HT1080 (cell line): ENCODE data around the gene KCNK4. TPM values are rescaled to one million over a fixed set of nuclear protein-coding genes. Genes with fewer than 3 reads are reported as not detected.

ENCODE experiments used
- DNase-seq: peaks from one replicate; pipeline ENCODE4 v3.0.0-alpha.2; 2015; ENCODE audit warnings: low read depth
- total RNA-seq: library from RNA; depleted of rRNA; stranded (reverse); fragments of >200 nt; shearing (Covaris generic); gene quantifications from 2 replicates; pipeline ENCODE4 v1.2.3, GENCODE V29; 2014

Gene KCNK4
- total RNA-seq, 1 experiment from 2014 or later = not detected

DNA sequence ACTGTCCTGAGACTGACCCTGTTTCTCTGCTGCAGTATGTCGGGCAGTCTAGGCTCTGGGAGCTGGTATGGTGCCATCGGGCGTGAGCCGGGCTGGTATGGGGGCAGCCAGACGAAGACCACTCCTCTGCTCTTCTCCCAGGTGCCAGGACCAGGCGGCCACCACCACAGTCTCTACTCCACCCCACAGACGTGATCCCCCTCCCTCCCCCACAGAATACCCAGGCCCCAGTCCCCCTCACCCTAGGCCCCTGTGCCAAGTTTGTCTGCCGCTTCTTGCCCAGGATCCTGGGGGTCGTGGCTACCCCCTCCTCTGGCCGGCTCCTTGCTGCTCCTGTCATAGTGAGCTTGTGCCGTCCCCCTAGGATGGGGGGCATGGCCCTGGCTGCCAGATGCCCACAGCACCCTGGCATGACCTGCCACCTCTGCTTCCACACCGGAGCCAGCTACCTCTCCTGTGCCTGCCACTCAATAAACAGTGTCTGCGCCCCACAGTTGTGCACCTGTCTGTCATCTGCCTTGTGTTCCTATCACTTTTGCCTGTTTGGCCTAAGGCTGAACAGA lies 2.0 kb upstream of the KCNK4 start:
- DNase-seq = no peak

DNA sequence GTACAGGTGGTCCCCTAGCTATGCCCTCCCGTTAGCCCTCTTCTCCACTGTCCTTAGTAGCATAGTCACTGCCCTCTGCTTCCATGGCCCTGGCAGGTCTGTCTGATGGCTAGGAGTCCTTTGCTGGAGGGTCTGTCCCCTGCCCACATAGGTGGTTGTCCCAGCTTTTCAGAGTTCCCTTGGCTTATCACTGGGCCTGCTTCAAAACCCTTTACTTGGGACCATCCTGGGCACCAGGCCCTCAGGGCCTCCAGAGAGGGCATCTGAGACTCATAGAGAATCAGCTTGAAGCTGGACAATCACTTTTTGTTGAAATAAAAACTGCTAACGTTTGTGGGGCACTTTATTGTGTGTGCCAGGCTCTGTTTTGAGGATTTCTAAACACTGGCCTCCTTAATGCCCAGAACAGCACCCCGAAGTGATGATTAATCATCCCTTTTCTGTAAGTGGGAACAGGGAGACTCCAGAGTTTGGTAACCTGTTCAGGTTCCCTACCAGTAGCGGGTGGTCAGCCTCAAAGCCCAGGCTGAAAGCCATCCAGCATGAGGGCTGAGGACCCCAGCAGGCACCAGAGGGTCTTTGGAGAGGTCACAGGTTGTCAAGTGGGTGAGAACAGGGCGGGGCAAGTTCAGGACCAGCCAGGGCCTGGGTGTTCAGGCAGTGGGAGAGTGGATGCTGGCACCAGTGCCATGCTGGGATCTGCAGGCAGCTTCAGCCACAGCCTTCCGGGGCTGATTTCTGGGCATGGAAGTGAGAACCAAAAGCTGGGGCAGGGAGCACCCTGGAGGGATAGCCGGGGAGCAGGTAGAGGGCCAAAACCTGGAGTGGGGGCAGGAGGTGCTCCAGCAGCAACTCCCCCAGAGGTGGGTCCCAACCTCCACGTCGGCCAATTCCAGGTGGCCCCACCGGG lies 495 bp upstream of the KCNK4 start:
- no peak for DNase-seq

DNA sequence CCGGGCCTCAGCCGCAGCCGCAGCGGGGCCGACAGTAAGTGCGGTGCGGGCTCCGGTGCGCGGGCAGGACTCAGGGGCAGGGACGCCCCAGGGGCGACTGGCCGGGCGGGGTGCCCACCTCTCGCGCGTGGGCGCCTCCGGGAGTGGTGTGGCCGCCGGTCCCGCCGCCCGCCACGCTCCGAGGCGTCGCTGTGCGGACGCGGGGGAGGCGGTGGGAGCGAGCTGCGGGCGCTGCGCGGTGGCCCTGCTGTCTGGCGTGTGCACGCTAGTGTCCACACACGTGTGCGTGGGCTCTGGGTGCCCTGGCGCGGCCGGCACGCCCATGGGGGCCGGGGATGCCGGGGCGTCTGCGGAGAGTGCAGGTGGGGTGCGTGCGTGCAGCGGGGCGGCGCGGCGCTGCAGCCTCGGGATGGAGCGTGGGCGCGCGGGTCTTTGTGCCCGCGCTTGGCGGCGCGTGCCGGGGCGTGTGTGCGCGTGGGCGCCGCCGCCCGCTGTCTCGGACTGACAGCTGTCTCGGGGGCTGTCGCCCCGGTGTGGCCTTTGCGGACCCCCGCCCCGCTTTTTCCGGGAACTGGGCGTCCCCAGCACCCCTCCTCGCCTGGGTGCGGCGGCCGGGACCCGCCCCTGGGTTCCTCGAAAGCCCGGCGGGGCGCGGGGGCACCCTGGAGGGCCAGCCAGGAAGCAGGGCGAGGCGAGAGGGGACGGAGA lies 804 bp downstream of the KCNK4 start:
- no peak for DNase-seq

GRCh38 chr11:64292460-64293254 lies 1.6 kb downstream of the KCNK4 start:
- DNase-seq = no peak

- DNase-seq = no peak
Observed at GRCh38 chr11:64294774-64295173, 3.7 kb downstream of the KCNK4 start.

- no peak for DNase-seq
Observed at GRCh38 chr11:64295760-64296159, 4.7 kb downstream of the KCNK4 start.

- no peak for DNase-seq
Observed at GRCh38 chr11:64296236-64296635, 5.1 kb downstream of the KCNK4 start.

- DNase-seq = no peak
Observed at GRCh38 chr11:64296830-64297698, 6.0 kb downstream of the KCNK4 start.

GRCh38 chr11:64297699-64298358 lies 6.7 kb downstream of the KCNK4 start:
- no peak for DNase-seq

GRCh38 chr11:64298966-64299846 lies 8.1 kb downstream of the KCNK4 start:
- no peak for DNase-seq

- DNase-seq = no peak
Observed at GRCh38 chr11:64299847-64300648, 8.9 kb downstream of the KCNK4 start, which contains the start of gene CATSPERZ. CATSPERZ (plus strand) TSS chr11:64300358; CDS start chr11:64300411, 53 bp downstream.

DNA sequence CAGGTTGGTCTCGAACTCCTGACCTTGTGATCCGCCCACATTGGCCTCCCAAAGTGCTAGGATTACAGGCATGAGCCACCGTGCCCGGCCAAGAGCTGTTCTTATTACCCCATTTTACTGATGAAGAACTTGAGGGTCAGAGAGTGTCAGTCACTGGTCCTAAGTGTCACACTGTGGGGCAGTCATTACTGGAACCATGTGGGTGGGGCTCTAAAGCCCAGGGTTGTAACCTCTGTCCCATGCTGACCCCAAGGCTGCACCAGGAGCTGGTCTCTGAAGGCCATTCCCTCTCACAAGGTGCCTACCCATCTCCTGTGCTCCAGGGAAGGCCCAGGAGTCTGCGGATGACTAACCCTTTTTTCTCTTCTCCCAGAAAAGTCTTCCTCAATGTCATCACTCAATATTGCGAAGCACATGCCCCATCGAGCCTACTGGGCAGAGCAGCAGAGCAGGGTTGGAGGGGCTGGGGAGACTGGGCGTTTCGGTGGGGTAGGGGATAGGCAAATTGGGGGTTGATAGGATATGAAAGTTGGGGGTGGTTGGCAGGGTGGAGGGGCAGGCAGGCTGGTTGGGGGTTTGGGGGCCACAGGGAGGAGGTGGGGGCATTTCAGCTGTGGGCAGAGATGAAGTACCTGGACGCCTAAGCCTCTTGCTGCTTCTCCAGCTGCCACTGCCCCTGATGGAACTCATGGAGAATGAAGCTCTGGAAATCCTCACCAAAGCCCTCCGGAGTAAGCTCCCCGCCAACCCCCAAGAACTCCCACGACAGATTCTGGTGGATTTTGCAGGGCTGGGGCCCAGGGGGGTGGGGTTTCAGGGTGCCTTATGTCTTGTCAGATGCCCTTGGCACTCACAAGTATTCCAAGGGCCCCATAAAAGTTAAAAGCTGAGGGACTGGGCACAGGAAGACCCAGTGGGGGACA lies 12.3 kb downstream of the KCNK4 start:
- no peak for DNase-seq

GRCh38 chr11:64304032-64304315 lies 12.9 kb downstream of the KCNK4 start:
- DNase-seq = no peak

GRCh38 chr11:64304316-64305072 lies 13.4 kb downstream of the KCNK4 start:
- DNase-seq = peak; percentile 94

DNA sequence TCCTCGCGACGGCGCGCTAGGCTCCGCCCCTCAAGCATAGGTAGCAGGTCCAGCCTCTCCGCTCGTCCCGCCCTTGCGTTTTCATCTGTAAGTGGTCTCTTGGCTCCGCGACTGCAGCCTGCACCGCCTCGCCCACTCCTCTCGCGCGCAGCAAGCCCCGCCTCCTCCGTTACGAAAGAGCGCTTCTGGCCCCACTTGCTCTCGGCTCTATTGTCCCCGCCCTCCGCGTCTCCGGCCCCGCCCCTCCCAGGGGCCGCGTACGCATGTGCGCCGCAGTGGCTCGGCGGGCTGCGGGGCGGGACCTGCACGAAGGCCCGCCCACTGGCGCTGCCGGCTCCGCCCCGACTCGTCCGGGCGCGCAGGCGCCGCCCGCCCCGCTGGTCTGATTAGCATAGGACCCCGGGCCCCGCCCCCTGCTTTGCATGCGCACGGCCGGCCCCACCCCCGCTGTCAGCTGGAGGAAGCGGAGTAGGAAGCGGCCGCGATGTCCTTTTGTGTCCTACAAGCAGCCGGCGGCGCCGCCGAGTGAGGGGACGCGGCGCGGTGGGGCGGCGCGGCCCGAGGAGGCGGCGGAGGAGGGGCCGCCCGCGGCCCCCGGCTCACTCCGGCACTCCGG lies 14.1 kb downstream of the KCNK4 start, which contains the start of gene ESRRA:
Gene ESRRA (plus strand): TSS at position 450 of the 616 bp plus-strand sequence. CDS start 1,656 bp downstream, outside the sequence.
- DNase-seq = peak; percentile 99
